ENCODE measurements around the gene BAZ2B. TPM values are rescaled to one million over a fixed set of nuclear protein-coding genes. Genes with fewer than 3 reads are reported as not detected.

Gene BAZ2B
- total and polyA plus RNA-seq, 2 donors (not counting 3 experiments of a cell fraction or from before 2014, with no cell fraction given), result 22.1 to 73.8 TPM

DNA sequence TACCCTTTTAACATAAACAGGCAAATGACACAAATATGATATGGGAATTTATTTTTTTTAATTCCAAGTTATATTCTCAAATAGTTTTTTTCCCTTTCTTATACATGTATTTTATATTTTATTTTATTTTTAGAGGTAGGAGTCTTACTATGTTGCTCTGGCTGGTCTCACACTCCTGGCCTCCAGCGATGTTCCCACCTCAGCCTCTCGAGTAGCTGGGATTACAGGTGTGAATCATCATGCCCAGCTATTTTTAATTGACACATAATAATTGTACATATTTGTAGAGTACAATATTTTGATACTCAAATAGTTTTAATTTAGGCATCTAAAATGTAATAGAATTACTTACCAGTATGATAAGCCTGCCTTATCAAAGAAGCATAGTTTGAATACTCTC, 12.2 kb downstream of the BAZ2B start:
- no TSS peak for BruUV-seq (replicated peaks)
- FAIRE-seq, result no peak
- POLR2A ChIA-PET, result interaction anchor here (1.1 kb wide), 1 partner anchor 11 kb away, joined by 4 read pairs; no protein-coding TSS in a partner anchor

More for the DNA sequence above, 12.2 kb downstream of the BAZ2B start:
- no peak for DNase-seq (ENCODE audit: low read depth, low spot score)
- Histone ChIP-seq H3K4me2 (ENCODE audit: insufficient read depth, low read length) (no peak overlapping the region), H3K4me3 (replicated peaks in 1 of 3; ENCODE audit: insufficient read depth in 1 of 3, low read depth in 1 of 3, low read length in 3 of 3) (no peak overlapping the region), H3K9me1 (replicated peaks; ENCODE audit: control insufficient read depth, extremely low read depth, insufficient read depth, low read length) (peaks cover 2% of the 10 kb centered on the region), H3K36me3 (ENCODE audit: control insufficient read depth in 2 of 2, extremely low read depth in 1 of 2, insufficient read depth in 2 of 2, low read length in 2 of 2) (no peaks in the 10 kb centered on the region), H3K79me2 (ENCODE audit: control insufficient read depth, insufficient read depth, low read length) (peaks cover 39% of the 10 kb centered on the region), H3K4me1 (ENCODE audit: control insufficient read depth, extremely low read depth, insufficient read depth, low read length) (peaks cover 19% of the 10 kb centered on the region), H3K27ac (ENCODE audit: insufficient read depth, low read depth, low read length) (no peak overlapping the region), H3K9ac (replicated peaks; ENCODE audit: extremely low read depth, insufficient read depth, low read length) (no peak overlapping the region), H4K20me1 (replicated peaks; ENCODE audit: control insufficient read depth, extremely low read depth, insufficient read depth, low read length) (peaks cover 8% of the 10 kb centered on the region), H3K27me3 (ENCODE audit: control insufficient read depth in 2 of 2, insufficient read depth in 2 of 2, low read length in 2 of 2) (no peaks in the 10 kb centered on the region), H2AFZ (ENCODE audit: low read depth, low read length) (no peak overlapping the region), H3K9me3 (replicated peaks; ENCODE audit: control insufficient read depth, insufficient read depth, low read length) (no peaks in the 10 kb centered on the region)
- intact Hi-C loops (cut with micrococcal nuclease) (no loop called here), dilution Hi-C loops (cut with MboI; ENCODE audit: extremely low pct_ligation_motif_present, low sequenced_read_pairs) (loop anchor here (25.0 kb wide), 1 partner anchor 108 kb away; the partner anchor contains the start of gene MARCHF7)
- CTCF ChIA-PET, result interaction anchor here (0.8 to 0.9 kb wide), 2 partner anchors 11 to 88 kb away, joined by 3 read pairs; no protein-coding TSS in a partner anchor
- TF ChIP-seq JUN (IDR thresholded peaks at IDR 0.05; ENCODE audit: borderline replicate concordance, insufficient read depth, insufficient read length, low read depth), result no peak
- TF ChIP-seq, protein P1, sequence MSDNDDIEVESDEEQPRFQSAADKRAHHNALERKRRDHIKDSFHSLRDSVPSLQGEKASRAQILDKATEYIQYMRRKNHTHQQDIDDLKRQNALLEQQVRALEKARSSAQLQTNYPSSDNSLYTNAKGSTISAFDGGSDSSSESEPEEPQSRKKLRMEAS (IDR thresholded peaks at IDR 0.05; ENCODE audit: insufficient read depth, insufficient read length), result no peak
- TF ChIP-seq, protein P2, sequence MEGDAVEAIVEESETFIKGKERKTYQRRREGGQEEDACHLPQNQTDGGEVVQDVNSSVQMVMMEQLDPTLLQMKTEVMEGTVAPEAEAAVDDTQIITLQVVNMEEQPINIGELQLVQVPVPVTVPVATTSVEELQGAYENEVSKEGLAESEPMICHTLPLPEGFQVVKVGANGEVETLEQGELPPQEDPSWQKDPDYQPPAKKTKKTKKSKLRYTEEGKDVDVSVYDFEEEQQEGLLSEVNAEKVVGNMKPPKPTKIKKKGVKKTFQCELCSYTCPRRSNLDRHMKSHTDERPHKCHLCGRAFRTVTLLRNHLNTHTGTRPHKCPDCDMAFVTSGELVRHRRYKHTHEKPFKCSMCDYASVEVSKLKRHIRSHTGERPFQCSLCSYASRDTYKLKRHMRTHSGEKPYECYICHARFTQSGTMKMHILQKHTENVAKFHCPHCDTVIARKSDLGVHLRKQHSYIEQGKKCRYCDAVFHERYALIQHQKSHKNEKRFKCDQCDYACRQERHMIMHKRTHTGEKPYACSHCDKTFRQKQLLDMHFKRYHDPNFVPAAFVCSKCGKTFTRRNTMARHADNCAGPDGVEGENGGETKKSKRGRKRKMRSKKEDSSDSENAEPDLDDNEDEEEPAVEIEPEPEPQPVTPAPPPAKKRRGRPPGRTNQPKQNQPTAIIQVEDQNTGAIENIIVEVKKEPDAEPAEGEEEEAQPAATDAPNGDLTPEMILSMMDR (IDR thresholded peaks at IDR 0.05; ENCODE audit: extremely low read depth in 1 of 2, insufficient read depth in 1 of 2, low read depth in 1 of 2, low read length in 2 of 2), result no peak
- no peak for TF ChIP-seq POLR2AphosphoS5 (IDR thresholded peaks at IDR 0.05; ENCODE audit: insufficient read depth, low read depth, low read length)
- TF ChIP-seq MYC (IDR thresholded peaks at IDR 0.05; ENCODE audit: low read depth, low read length), result no peak
- no peak for TF ChIP-seq EZH2 (IDR thresholded peaks at IDR 0.05; ENCODE audit: borderline replicate concordance, low read depth, low read length, severe bottlenecking)
- TF ChIP-seq GATA2 (IDR thresholded peaks at IDR 0.05; ENCODE audit: insufficient read depth, insufficient read length, low read depth, low read length), result no peak
- TF ChIP-seq POLR2A (IDR thresholded peaks at IDR 0.05; ENCODE audit: low read depth, low read length), result no peak
- no peak for TF ChIP-seq FOS (IDR thresholded peaks at IDR 0.05; ENCODE audit: borderline replicate concordance, insufficient read depth, low read length)

Data from endothelial cell of umbilical vein (primary cell).